Duodenal mucosa (tissue), 2 donors: Measurements from ENCODE around the gene DOK7.
"Not testable (repeated sequence)": the region's sequence is repeated elsewhere in the genome, so short reads cannot be mapped to it uniquely, and the experiment has no call there.

ENCODE experiments used
- H3K27ac ChIP-seq: one replicate; pipeline ENCODE4 v1.7.0; 2013; ENCODE audit warnings: low read depth, low read length
- H3K27me3 ChIP-seq, 2 donors: one replicate each; pipeline ENCODE4 v1.7.0; 2013; ENCODE audit warnings: low read length in 2 of 2, control low read depth in 1 of 2; ENCODE audit not compliant: insufficient read depth in 2 of 2, control insufficient read depth in 1 of 2
- H3K36me3 ChIP-seq, 2 donors: one replicate each; pipeline ENCODE4 v1.7.0; 2013; ENCODE audit warnings: low read length in 2 of 2, control low read depth in 1 of 2; ENCODE audit not compliant: insufficient read depth in 2 of 2, control insufficient read depth in 1 of 2
- H3K4me1 ChIP-seq, 2 donors: one replicate each; pipeline ENCODE4 v1.7.0; 2013; ENCODE audit warnings: low read length in 2 of 2, control low read depth in 1 of 2; ENCODE audit not compliant: insufficient read depth in 2 of 2, control insufficient read depth in 1 of 2
- H3K4me3 ChIP-seq, 2 donors: one replicate each; pipeline ENCODE4 v1.7.0; 2013; ENCODE audit warnings: low read length in 2 of 2, low read depth in 1 of 2
- H3K9ac ChIP-seq, 2 donors: one replicate each; pipeline ENCODE4 v1.7.0; 2013; ENCODE audit warnings: low read length in 2 of 2, low read depth in 1 of 2
- H3K9me3 ChIP-seq, 2 donors: one replicate each; pipeline ENCODE4 v1.7.0; 2013; ENCODE audit warnings: low read length in 2 of 2, control low read depth in 1 of 2; ENCODE audit not compliant: control insufficient read depth in 1 of 2

Gene DOK7

DNA sequence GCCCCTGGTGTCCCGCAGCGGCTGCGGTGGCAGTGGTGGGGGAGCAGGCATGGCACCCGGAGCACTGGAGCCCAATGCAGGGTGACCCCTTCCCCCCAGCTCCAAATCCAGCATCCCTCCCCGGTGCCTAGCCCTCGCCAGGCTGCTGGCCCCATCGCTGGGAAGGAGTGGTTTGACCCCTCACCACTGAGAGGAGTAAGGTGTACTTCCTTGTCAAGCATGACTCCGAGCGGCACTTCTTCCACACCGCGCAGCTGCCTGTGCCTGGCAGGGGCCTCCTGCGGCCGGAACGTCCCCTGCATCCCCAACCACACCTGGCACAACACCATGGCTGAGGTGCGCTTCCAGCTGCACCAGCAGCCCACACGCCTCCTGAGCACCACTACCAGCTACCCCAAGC lies 42.1 kb downstream of the DOK7 start:
- Histone ChIP-seq H3K27me3 (no peaks in the 10 kb centered on the region), H3K4me3 (no peak overlapping the region), H3K4me1 (no peaks in the 10 kb centered on the region), H3K36me3 (peaks cover 7 to 63% of the 10 kb centered on the region in 2 donors), H3K9ac (no peak overlapping the region), H3K27ac (no peak overlapping the region), H3K9me3 (no peaks in the 10 kb centered on the region)

DNA sequence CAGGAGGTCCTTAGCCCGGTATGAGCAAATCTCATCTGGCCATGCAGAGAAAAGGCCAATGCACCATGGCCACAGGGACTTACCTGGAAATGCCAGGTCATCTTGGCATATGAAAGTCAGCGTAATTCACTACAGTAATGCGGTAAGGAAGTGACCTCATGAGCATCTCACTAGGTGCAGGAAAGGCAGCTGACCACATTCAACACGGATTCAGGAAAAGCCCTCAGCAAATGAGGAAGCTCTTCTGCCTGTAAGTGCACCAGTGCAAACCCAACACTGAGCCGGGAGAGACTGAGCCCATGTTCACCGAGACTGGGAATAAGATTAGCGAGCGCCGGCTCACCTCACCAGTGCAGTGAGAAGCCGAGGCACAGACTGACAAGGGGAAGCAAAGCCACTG lies 45.4 kb downstream of the DOK7 start:
- H3K4me1 ChIP-seq: no peaks in the 10 kb centered on the region
- H3K4me3 ChIP-seq: no peak overlapping the region
- H3K9ac ChIP-seq: no peak overlapping the region
- H3K36me3 ChIP-seq: peaks cover 32 to 67% of the 10 kb centered on the region in 2 donors
- H3K27me3 ChIP-seq: no peaks in the 10 kb centered on the region
- no peak overlapping the region for H3K27ac ChIP-seq
- H3K9me3 ChIP-seq: no peaks in the 10 kb centered on the region

DNA sequence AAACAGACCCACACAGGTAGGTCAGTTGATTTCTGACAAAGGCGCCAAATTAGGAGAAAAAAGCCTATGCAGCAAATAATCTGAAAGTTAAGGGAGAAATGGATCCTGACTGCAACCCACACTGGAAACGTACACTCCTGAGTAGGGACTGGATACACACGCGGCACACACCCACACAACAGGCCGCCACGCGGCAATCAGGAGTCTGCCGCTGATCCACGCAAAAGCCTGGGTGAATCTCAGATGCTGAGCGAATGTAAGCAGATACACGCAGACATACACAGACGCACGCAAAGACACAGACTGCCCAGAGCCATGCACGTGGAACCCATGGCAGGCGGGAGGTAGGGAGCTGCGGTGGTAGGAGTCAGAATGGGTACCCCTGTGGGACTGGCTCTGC lies 47.4 kb downstream of the DOK7 start:
- Histone ChIP-seq H3K4me1 (no peaks in the 10 kb centered on the region), H3K9ac (no peak overlapping the region), H3K36me3 (peaks cover 32 to 75% of the 10 kb centered on the region in 2 donors), H3K9me3 (no peaks in the 10 kb centered on the region), H3K27ac (no peak overlapping the region), H3K27me3 (no peaks in the 10 kb centered on the region), H3K4me3 (no peak overlapping the region)

DNA sequence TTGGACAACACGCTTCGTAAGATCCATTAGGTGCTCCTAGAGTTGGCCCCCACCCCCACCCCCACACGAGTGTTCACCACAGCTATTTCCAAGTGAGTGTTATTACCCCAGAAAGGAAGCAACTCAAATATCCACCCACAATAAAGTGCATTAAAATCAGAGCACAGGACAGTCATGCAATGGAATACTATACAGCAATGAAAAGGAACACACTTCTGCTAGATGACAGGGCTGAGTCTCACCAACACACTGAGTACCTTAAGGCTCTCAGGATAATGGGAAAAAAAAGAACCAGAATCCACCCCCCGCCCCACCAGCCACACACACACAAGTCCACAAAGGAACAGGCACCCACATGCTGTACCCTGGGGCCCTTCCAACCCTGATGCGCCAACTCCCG lies 48.1 kb downstream of the DOK7 start:
- no peak overlapping the region for H3K9ac ChIP-seq
- no peaks in the 10 kb centered on the region for H3K9me3 ChIP-seq
- H3K27ac ChIP-seq: no peak overlapping the region
- peaks cover 36 to 79% of the 10 kb centered on the region in 2 donors for H3K36me3 ChIP-seq
- no peaks in the 10 kb centered on the region for H3K27me3 ChIP-seq
- H3K4me1 ChIP-seq: no peaks in the 10 kb centered on the region
- no peak overlapping the region for H3K4me3 ChIP-seq

DNA sequence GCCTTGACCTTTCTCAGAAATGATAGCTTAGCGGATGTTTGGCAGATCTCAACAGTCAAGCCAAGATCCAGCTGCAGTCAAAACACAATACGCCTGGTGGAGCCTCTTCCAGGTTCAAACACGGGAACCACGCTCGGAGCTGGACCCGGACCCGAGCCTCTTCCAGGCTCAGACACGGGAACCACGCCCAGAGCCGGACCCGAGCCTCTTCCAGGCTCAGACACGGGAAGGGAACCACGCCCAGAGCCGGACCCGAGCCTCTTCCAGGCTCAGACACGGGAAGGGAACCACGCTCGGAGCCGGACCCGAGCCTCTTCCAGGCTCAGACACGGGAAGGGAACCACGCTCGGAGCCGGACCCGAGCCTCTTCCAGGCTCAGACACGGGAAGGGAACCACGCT lies 48.5 kb downstream of the DOK7 start:
- peaks cover 40 to 83% of the 10 kb centered on the region in 2 donors for H3K36me3 ChIP-seq
- not testable (repeated sequence) for H3K9ac ChIP-seq, H3K27ac ChIP-seq, H3K4me1 ChIP-seq, H3K27me3 ChIP-seq, H3K4me3 ChIP-seq, H3K9me3 ChIP-seq

DNA sequence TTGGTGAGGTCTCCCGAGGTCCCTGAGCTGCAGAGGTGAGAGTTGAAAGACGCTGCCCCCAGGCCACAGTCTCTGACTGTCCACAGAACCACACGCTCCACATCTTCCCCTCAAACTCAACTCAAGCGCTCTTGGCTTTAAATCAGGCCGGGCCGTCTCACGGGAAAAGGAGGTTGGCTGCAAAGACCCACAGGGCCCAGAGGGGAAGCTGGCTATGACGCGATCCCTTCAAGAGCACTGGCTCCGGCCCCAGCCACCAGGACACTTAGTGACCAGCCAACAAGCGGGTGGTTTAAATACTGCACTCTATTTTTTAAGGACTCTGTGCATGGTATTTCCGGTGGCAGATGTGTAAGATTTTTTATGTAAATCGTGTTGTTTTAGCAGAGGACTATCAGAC lies 49.2 kb downstream of the DOK7 start:
- H3K27me3 ChIP-seq: no peaks in the 10 kb centered on the region
- no peak overlapping the region for H3K27ac ChIP-seq
- H3K36me3 ChIP-seq: peaks cover 46 to 83% of the 10 kb centered on the region in 2 donors
- no peaks in the 10 kb centered on the region for H3K4me1 ChIP-seq
- no peaks in the 10 kb centered on the region for H3K9me3 ChIP-seq
- no peak overlapping the region for H3K9ac ChIP-seq
- H3K4me3 ChIP-seq: no peak overlapping the region

DNA sequence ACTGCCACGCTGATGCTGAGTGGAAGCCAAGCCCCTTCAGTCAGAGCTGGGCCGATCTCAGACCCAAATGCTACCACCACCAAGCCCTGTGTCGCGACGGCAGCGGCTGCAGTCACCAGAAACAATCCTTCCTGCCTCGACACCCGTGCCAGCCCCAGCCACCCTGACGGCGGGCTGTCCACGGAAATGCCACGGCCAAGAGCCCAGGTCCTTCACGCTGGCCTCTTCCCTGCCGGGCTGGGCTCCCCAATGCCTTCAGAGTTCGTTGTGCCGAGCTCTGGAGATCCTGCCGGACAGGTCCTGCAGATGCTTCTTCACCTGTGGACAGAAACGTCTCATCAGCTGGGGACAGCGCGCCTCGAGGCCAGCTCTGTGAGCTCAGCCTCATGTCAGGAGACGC lies 49.6 kb downstream of the DOK7 start:
- Histone ChIP-seq H3K4me3 (no peak overlapping the region), H3K27me3 (no peaks in the 10 kb centered on the region), H3K9ac (no peak overlapping the region), H3K9me3 (no peaks in the 10 kb centered on the region), H3K4me1 (no peaks in the 10 kb centered on the region), H3K36me3 (peaks cover 50 to 86% of the 10 kb centered on the region in 2 donors), H3K27ac (no peak overlapping the region)

DNA sequence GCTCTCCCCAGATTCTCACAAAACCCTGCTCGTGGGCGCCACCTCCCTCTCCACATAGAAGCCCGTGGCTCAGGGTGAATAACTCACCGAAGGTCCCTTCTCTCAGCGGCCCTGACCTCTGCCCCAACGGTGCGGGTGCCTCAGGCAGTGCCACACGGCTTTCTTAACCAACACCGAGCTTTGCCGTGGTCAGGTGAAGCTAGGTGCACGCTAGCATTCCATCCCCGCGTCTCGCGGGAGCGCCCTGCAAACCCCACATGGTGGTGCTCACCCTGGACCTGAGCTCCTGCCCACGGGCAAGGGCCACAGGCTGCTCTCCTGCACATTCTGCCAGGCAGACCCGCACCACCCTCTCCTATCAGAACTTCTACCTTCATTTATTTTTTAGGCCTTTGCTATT lies 50.7 kb downstream of the DOK7 start:
- Histone ChIP-seq H3K4me1 (no peaks in the 10 kb centered on the region), H3K36me3 (peaks cover 43 to 89% of the 10 kb centered on the region in 2 donors), H3K27me3 (no peaks in the 10 kb centered on the region), H3K9me3 (no peaks in the 10 kb centered on the region), H3K9ac (no peak overlapping the region), H3K27ac (no peak overlapping the region), H3K4me3 (no peak overlapping the region)

DNA sequence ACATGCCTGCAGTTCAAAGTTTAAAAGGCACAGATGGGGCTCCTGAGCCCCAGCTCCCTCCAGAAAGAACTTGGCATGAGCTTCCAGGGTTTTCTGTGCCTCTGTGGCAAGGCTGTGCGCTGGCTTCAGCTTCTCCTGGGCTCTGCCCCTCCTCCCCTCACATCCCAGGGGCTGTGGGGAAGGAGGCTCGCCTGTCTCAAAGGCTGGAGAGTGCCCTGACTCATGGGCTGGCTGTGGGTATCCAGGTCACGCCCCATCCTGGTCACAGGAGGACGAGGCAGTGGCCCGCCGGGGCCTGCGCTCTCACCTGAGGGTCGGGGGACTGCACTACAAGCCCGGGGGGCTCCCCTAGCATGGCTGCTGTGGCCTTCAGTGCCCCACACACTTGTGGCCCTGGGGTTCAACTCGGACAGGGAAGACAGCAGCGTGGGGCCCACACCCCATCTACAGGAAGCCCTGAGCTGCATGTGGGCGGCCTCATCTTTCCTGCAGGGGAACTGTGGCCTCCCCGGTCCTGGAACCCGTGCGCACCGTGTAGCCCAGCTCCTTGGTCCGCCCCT lies 51.2 kb downstream of the DOK7 start:
- Histone ChIP-seq H3K4me3 (no peak overlapping the region), H3K36me3 (peaks cover 43 to 91% of the 10 kb centered on the region in 2 donors), H3K9ac (no peak overlapping the region), H3K9me3 (no peaks in the 10 kb centered on the region), H3K27ac (no peak overlapping the region), H3K27me3 (no peaks in the 10 kb centered on the region), H3K4me1 (no peaks in the 10 kb centered on the region)

DNA sequence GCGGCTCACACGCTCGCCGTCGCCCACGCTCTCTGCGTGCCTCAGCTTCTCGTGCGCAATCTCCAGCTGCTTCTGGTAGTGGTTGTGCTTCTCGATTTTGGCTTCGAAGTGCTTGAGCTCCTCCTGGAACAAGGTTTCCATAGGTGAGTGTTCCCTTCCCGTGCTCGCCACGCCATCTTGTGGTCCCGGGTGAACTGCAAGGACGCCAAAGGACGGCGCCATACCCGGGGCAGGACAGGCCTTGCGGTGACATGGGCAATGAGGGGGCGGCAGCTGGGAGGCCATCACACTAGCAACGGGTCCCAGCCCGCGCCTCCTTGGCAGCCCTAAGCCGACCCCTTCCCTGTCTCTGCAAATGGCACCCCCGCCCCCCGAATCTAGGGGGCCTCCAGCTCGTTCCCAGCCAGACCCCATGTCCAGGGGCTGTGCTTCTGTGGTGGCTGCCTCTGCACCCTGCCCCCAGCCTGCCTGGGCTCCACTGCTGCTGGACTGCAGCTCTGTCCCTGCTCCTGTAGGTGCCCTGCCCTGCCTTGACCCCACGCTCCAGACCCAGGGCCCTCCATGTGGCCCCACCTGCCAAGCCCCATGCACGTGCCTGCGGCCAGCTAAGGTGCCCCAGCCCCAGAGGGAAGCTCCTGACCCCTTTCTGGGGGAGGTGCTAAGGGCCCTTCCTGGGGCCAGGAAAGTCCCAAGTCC lies 51.8 kb downstream of the DOK7 start:
- peaks cover 43 to 91% of the 10 kb centered on the region in 2 donors for H3K36me3 ChIP-seq
- H3K27ac ChIP-seq: no peak overlapping the region
- H3K9ac ChIP-seq: no peak overlapping the region
- no peaks in the 10 kb centered on the region for H3K9me3 ChIP-seq
- H3K4me3 ChIP-seq: no peak overlapping the region
- H3K4me1 ChIP-seq: no peaks in the 10 kb centered on the region
- no peaks in the 10 kb centered on the region for H3K27me3 ChIP-seq
